Measurements from ENCODE around the gene FPR1.

The FPR1 gene, protein sequence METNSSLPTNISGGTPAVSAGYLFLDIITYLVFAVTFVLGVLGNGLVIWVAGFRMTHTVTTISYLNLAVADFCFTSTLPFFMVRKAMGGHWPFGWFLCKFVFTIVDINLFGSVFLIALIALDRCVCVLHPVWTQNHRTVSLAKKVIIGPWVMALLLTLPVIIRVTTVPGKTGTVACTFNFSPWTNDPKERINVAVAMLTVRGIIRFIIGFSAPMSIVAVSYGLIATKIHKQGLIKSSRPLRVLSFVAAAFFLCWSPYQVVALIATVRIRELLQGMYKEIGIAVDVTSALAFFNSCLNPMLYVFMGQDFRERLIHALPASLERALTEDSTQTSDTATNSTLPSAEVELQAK

DNA sequence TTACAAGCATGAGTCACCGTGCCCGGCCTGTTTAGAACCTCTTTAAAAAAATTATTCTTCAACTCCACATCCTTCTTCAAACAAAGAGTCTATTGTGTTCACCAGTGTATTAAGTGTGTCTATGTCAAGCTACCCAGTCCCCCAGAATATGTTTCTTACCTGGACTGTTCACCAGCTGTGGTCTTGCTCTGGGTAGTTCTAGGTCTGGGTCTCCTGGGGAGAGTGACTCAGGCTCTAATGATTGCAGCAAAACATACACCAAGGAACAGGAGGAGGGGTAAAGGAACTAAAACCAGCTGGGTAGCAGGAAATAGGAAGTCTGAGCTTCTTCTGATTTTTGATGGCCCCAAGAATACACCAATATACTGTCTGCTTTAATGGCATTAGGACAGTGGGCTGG, at the start of gene FPR1:
FPR1 (minus strand) TSS at position 224 of the 400 bp plus-strand sequence. CDS start 4,884 bp downstream, outside the sequence.
- H3K27me3 Mint-ChIP-seq = peaks cover 2% of the 10 kb centered on the region
- no peak within 1 kb of the TSS for H3K4me3 Mint-ChIP-seq
- H3K36me3 Mint-ChIP-seq = peaks cover under 1% of the 10 kb centered on the region
- H3K4me1 Mint-ChIP-seq (ENCODE audit: low read depth) = no peaks in the 10 kb centered on the region
- no peaks in the 10 kb centered on the region for H3K9me3 Mint-ChIP-seq (ENCODE audit: low read depth)
- H3K27ac Mint-ChIP-seq = no peak within 1 kb of the TSS

DNA sequence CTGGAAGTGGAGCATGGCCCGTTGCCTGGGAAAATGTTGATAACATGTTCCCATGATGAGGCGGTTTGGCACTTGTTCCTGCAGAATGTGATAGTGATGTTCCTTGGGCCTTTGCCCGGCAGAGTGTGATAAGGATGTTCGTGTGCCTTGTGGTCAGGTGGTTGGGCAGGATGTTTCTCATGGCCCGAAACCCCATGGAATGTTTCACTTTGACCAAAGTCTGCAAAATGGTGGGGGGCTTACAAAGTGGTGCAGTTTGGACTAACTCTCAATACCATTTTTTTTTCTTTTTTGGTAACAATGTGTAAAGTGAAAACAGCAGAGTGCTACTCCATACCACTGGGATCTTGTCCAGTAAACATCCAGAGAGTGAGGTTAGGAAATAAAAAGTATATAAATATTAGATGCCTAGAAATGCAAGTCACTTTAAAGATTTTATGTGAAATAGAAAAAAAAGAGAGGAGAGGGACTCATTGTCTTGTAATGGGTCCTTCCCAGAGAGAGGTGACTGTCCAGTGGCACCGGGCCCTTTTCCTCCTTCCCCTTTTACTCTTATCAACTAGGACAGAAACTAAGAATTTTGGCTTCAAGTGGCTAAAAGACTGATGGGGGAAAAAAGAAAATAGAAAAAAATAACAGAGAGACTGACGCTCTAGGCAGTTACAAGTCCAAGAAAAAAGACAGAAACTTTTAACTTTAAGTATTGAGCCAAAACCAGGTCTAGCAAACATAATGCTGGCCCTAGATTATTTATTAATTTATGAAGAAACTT, 49.0 kb upstream of the FPR1 start:
- Mint-ChIP-seq H3K27me3 (peaks cover 16% of the 10 kb centered on the region), H3K9me3 (ENCODE audit: low read depth) (peaks cover 8% of the 10 kb centered on the region), H3K4me3 (no peak overlapping the region), H3K4me1 (ENCODE audit: low read depth) (no peaks in the 10 kb centered on the region), H3K36me3 (no peaks in the 10 kb centered on the region), H3K27ac (no peak overlapping the region)

DNA sequence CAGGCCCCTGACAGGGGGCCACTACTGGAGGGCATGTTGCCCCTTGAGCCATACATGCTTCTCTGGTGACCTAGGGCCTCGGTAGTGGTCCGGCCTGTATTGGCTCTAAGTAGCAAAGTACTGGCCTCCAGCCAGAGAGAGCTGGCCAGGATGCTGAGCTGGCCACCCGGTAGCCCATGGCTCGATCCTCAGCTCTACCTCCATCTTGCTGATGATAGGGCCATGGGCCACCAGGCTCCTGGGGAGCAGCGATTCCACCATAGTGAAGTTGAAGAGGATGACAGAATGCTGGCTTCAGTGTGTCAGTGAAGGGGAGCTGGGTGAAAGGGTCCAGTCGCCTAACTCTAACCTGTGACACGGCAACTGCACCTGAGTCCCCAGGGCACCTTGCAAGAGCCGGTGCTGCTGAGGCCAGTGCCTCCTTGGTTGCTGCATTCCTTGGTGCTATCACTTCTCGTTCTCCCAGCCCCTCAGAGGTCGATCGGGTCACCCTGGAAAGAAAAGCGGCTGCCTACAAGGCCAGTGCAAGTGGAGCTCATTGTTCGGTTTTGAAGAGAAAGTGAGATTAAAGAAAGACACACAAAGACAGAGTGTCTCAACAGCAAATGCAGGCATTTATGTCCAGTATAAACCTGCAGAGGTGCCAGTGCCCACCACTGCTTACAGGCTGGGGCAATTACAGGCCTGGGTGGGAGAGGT, 48.2 kb upstream of the FPR1 start:
- H3K4me3 Mint-ChIP-seq = no peak overlapping the region
- H3K36me3 Mint-ChIP-seq = no peaks in the 10 kb centered on the region
- H3K4me1 Mint-ChIP-seq (ENCODE audit: low read depth) = no peaks in the 10 kb centered on the region
- peaks cover 16% of the 10 kb centered on the region for H3K27me3 Mint-ChIP-seq
- peaks cover 8% of the 10 kb centered on the region for H3K9me3 Mint-ChIP-seq (ENCODE audit: low read depth)
- H3K27ac Mint-ChIP-seq = no peak overlapping the region

DNA sequence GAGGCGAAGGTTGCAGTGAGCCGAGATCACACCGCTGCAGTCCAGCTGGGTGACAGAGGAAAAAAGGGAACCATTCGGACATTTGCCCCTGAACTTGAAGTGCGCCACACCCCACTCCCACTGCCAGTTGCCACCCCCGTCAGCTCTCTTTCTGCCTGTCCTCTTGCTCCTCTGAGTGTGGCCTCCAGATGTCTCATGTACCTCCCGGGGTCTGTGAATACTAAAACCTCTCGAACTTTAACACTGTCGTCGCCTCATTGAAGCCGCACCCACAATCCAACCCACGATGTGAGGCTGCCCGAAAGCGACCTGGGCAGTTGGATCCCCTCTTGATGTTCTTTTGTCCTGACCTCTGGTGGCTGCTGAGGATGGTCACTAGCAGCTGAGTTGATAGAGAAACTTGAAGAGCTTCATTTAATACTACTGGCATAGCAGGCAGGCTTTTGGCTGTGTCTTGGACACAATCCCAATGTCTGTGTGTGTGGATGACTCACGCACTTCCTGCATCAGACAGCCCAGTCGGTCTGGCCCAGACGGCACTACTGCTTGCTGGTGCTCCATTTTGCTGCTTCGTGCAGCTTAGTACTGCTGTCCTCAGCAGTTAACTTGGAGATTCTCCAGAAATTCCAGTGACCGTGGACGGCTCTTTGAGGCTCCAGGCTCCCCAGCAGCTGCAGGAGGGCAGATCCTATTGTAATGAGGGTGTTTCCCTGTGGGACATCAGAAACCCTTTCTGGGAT, 47.5 kb upstream of the FPR1 start:
- no peak overlapping the region for H3K27ac Mint-ChIP-seq
- H3K4me1 Mint-ChIP-seq (ENCODE audit: low read depth) = no peaks in the 10 kb centered on the region
- H3K36me3 Mint-ChIP-seq = no peaks in the 10 kb centered on the region
- peaks cover 8% of the 10 kb centered on the region for H3K9me3 Mint-ChIP-seq (ENCODE audit: low read depth)
- no peak overlapping the region for H3K4me3 Mint-ChIP-seq
- H3K27me3 Mint-ChIP-seq = peaks cover 16% of the 10 kb centered on the region

DNA sequence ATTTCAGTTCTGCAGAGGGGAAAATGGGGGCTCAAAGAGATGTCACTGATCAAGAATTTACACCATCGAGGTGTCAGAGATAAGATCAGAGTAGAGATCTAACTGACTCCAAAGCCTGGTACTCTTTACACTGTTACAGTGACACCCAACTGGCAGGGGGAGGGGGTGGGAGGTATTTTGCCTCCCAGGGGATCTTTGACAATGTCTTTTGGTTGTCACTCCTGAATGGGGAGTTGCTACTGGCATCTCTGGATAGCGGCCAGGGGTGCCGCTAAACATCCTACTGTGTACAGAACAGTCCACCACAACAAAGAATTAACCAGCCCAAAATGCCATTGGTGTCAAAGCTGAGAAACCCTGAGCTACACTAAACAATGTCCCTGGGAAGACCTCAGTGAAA, 46.4 kb upstream of the FPR1 start:
- H3K27me3 Mint-ChIP-seq = peaks cover 18% of the 10 kb centered on the region
- H3K27ac Mint-ChIP-seq = no peak overlapping the region
- H3K4me3 Mint-ChIP-seq = no peak overlapping the region
- no peaks in the 10 kb centered on the region for H3K36me3 Mint-ChIP-seq
- H3K9me3 Mint-ChIP-seq (ENCODE audit: low read depth) = peaks cover 3% of the 10 kb centered on the region
- H3K4me1 Mint-ChIP-seq (ENCODE audit: low read depth) = no peaks in the 10 kb centered on the region

DNA sequence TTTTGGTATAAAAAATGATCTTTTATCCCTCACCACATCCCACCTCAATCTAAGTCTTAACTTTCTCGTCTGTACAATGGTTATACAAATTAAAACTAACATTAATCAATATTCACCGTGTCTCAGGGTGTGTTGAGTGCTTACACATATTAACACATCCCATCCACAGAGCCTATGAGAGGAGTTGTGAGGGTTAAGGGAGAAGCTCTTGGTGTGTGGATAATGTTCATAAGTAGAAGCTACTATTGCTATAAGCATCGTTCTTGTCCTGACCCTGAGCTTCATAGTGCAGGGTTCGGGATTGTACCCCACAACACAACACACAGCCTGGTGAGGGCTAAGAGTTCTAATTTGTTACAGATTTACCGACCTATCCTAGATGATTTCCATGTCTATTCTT, 45.8 kb upstream of the FPR1 start:
- Mint-ChIP-seq H3K36me3 (no peaks in the 10 kb centered on the region), H3K27me3 (peaks cover 18% of the 10 kb centered on the region), H3K4me3 (no peak overlapping the region), H3K4me1 (ENCODE audit: low read depth) (no peaks in the 10 kb centered on the region), H3K27ac (no peak overlapping the region), H3K9me3 (ENCODE audit: low read depth) (peaks cover 3% of the 10 kb centered on the region)

DNA sequence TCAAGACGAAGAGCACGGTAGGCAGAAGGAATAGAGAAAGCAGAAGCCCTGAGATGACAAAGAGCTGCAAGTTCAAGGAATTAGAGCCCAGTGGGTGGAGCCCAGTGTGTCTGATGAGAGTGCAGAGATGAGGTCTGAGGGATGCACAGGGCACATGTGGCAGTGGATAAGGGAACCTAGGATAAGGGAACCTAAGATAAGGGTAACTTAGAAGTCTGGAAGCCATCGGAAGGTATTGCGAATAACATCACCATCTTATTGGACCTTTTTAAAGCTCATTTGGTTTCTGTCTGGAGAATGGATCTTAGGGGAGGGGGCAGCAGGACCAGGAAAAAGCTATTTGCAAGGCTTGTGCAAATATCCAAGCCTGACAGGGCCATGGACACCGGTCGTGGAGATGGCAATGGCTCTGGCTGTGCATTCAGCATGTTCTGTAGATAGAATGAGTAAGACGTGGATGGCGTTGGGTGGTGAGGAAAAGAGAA, 44.6 kb upstream of the FPR1 start:
- H3K9me3 Mint-ChIP-seq (ENCODE audit: low read depth) = peaks cover 3% of the 10 kb centered on the region
- H3K27ac Mint-ChIP-seq = no peak overlapping the region
- peaks cover 18% of the 10 kb centered on the region for H3K27me3 Mint-ChIP-seq
- H3K36me3 Mint-ChIP-seq = no peaks in the 10 kb centered on the region
- H3K4me1 Mint-ChIP-seq (ENCODE audit: low read depth) = no peaks in the 10 kb centered on the region
- H3K4me3 Mint-ChIP-seq = no peak overlapping the region

DNA sequence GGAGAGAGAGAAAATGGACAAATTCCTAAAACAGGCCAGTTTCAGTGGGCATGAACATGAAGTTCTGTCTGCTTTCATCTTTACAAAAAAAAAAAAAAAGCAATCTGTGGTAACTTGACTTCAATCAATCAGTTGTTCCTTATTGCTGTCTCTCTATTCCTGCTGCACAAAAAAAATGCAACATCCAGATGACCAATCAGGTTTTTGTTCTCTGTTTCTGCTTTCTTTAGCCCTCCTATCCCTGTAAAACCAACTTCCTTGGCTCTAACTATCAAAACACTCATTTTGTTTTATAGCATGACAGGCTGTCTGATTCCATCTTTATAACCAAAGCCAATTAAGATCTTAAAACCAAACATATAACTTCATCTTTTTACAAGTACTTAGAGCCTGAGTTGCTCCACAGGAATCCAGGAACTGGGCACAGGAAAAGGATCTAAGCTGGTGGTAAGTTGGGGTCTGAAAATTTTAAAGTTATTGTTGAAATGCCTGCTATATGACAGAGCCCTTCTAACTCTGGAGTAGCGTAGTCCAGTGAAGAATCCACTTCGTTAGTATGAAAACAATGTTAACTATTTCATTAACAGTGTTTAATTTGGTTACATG, 43.3 kb upstream of the FPR1 start, which contains the start of gene FPR3:
FPR3 (plus strand) TSS at position 273 of the 606 bp plus-strand sequence. CDS start 28,592 bp downstream, outside the sequence.
- Mint-ChIP-seq H3K4me3 (no peak within 1 kb of the TSS), H3K27me3 (peaks cover 22% of the 10 kb centered on the region), H3K27ac (no peak within 1 kb of the TSS), H3K4me1 (ENCODE audit: low read depth) (no peaks in the 10 kb centered on the region), H3K9me3 (ENCODE audit: low read depth) (peaks cover 3% of the 10 kb centered on the region), H3K36me3 (no peaks in the 10 kb centered on the region)

DNA sequence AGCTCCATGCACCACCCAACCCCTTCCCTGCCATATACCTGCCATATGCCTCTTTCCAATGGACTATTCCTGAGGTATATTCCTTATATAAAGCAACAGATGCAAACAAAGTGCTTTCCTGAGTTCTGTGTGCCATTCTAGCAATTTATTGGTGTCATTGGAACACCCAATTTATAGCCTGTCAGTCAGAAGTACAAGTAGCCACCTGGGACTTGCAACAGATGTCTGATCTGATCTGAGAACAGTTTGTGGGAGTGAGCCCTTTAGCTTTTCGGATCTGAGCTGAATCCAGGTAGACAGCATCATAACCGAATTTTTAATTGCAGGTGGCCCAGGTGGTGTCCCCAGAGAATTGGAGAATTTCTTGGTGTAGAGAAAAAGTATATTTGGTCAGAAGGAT, 42.3 kb upstream of the FPR1 start:
- H3K27me3 Mint-ChIP-seq = peaks cover 17% of the 10 kb centered on the region
- H3K4me3 Mint-ChIP-seq = no peak overlapping the region
- H3K27ac Mint-ChIP-seq = no peak overlapping the region
- peaks cover 3% of the 10 kb centered on the region for H3K9me3 Mint-ChIP-seq (ENCODE audit: low read depth)
- no peaks in the 10 kb centered on the region for H3K4me1 Mint-ChIP-seq (ENCODE audit: low read depth)
- H3K36me3 Mint-ChIP-seq = no peaks in the 10 kb centered on the region

DNA sequence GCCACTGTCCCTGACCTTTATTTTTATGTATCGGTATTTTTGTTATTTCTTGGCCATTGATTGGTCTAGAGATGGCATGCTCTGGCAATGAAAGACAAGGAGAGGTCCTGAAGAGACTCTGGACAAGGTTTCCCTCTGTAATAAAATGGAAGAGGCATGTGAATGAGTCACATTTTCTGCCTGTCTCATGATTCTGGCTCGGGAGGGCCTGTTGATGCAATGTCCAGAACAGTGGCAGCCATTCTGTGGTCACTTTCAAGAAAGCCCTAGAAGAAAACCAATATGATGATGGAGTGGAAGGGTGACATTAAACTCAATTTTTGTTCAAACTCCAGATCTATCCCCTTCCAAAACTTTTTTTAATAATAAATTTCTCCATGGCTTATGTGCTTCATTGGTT, 41.3 kb upstream of the FPR1 start:
- H3K36me3 Mint-ChIP-seq = no peaks in the 10 kb centered on the region
- no peaks in the 10 kb centered on the region for H3K4me1 Mint-ChIP-seq (ENCODE audit: low read depth)
- peaks cover 17% of the 10 kb centered on the region for H3K27me3 Mint-ChIP-seq
- H3K4me3 Mint-ChIP-seq = no peak overlapping the region
- H3K9me3 Mint-ChIP-seq (ENCODE audit: low read depth) = peaks cover 3% of the 10 kb centered on the region
- no peak overlapping the region for H3K27ac Mint-ChIP-seq

DNA sequence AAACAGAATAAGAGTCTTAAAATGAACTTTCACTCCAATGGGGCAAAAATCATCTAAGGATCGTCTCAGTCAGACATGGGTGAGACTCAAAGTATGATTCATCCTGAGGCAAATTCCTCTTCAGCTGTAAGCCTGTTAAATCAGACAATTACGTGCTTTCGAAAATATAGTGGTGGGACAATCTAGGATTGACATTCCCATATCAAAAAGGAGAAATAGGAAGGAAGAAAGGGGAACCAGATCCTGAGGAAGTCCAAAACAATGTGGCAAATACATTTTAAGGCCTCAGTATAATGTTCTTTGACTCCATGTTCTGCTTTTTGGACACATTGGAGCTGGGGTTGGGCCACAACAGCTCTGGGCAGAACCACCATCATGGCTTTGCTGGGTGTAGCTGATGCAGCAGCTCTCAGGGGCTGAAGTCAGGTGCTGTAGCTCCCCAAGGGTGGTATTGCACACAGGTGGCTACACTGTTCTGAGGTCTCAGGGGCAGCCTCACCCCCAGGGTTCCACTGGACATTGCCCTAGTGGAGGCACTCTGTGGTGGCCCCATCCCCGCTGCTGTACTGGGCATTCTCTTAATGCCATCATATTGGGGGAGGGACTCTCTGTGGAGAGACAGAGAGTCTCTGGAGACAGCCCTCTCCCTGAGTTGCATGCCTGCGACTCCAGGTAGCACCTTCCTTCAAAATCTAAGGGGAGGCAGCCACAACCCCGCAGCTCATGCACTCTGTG, 37.5 kb upstream of the FPR1 start:
- Mint-ChIP-seq H3K36me3 (no peaks in the 10 kb centered on the region), H3K4me3 (no peak overlapping the region), H3K9me3 (ENCODE audit: low read depth) (no peaks in the 10 kb centered on the region), H3K27me3 (peaks cover 10% of the 10 kb centered on the region), H3K4me1 (ENCODE audit: low read depth) (peaks cover 1% of the 10 kb centered on the region), H3K27ac (no peak overlapping the region)

DNA sequence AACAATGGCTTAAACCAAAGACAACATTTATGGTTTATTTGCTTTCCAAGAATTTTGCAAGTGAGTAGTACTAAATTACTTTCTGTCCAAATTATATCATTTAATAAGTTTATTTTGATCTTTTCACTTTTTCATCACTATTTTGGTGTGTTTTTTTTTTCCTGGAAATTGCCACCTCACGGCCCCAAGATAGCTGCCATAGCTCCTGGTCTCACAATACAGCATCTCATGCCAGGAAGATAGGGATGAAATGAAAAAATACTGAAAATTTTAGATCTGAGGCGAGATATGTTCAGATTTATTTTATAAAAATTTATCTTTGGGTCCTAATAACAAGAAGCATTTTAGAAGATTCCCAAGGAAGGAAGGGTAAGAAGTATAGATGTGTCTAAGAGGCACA, 36.4 kb upstream of the FPR1 start:
- Mint-ChIP-seq H3K4me3 (no peak overlapping the region), H3K36me3 (no peaks in the 10 kb centered on the region), H3K9me3 (ENCODE audit: low read depth) (no peaks in the 10 kb centered on the region), H3K27me3 (peaks cover 8% of the 10 kb centered on the region), H3K4me1 (ENCODE audit: low read depth) (peaks cover 1% of the 10 kb centered on the region), H3K27ac (no peak overlapping the region)

DNA sequence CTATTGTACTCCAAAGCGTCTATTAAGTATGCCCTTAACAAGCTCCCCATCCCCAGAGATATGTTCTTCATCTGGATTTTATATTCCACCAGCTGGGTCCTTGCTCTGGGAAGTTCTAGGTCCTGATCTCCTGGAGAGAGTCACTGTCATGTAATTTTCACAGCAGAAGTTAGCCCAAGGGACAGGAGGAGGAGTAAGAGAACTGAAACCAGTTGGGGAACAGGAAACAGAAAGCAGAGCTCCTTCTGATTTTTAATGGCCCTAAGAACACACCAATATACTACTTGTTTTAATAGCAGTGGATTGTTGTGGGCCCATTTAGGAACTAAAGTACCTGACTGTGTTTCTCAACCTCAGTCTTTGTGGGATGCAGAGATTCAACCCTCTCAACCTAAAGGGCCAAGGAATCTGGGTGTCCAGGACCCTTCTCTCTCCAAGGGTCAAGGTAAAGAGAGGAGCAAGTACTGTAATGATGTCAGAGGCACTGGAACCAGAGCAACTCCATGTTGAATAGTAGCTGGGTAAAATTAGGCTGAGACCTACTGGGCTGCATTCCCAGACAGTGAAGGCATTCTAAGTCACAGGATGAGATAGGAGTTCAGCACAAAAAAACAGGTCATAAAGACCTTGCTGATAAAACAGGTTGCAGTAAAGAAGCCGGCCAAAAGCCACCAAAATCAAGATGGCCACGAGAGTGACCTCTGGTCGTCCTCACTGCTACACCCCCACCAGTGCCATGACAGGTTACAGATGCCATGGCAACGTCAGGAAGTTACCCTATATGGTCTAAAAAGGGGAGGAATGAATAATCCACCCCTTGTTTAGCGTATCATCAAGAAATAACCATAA, 35.2 kb upstream of the FPR1 start:
- Mint-ChIP-seq H3K27ac (no peak overlapping the region), H3K9me3 (ENCODE audit: low read depth) (no peaks in the 10 kb centered on the region), H3K4me1 (ENCODE audit: low read depth) (peaks cover 1% of the 10 kb centered on the region), H3K27me3 (peaks cover 13% of the 10 kb centered on the region), H3K36me3 (no peaks in the 10 kb centered on the region), H3K4me3 (no peak overlapping the region)
